ENCODE measurements around the gene NDUFS2. TPM values are rescaled to one million over a fixed set of nuclear protein-coding genes. Genes with fewer than 3 reads are reported as not detected.
A peak's percentile ranks its signal among the peaks of the same experiment; 100 is the strongest.

Gene NDUFS2
- total RNA-seq, 3 donors from 2014 or later (not counting 1 experiment from before 2014, with no cell fraction given): 74.7 to 88.8 (median 84.7) TPM

GRCh38 chr1:161185282-161185682, 16.9 kb upstream of the NDUFS2 start:
- no peaks in the 10 kb centered on the region for H3K36me3 Mint-ChIP-seq
- ATAC-seq: peak; percentile 69 to 86 (median 86)
- H3K36me3 ChIP-seq (ENCODE audit: control insufficient read depth, insufficient read depth, low read length): no peaks in the 10 kb centered on the region
- 0% methylated on average over 3 of the region's 3 CpGs for WGBS (ENCODE audit: insufficient coverage)
- H3K4me1 Mint-ChIP-seq: peaks cover 79 to 80% of the 10 kb centered on the region in 2 donors
- H3K27ac Mint-ChIP-seq: peak overlapping the region; percentile 95 to 97
- peak overlapping the region; percentile 83 for H3K27ac ChIP-seq (ENCODE audit: low read length)
- peaks cover 72% of the 10 kb centered on the region for H3K4me1 ChIP-seq (ENCODE audit: control insufficient read depth, insufficient read depth, low read length)
- DNase-seq: peak; percentile 60 to 93
- no peaks in the 10 kb centered on the region for H3K27me3 Mint-ChIP-seq (ENCODE audit: low read depth in 2 of 2)
- no peak for TF ChIP-seq CTCF (IDR thresholded peaks at IDR 0.05)
- H3K9me3 ChIP-seq (ENCODE audit: control insufficient read depth, insufficient read depth, low read length): no peaks in the 10 kb centered on the region
- H3K4me3 ChIP-seq (ENCODE audit: low read length): no peak overlapping the region
- no peaks in the 10 kb centered on the region for H3K27me3 ChIP-seq (ENCODE audit: control insufficient read depth, insufficient read depth, low read length)
- H3K9me3 Mint-ChIP-seq: no peaks in the 10 kb centered on the region
- peak overlapping the region; percentile 75 for H3K4me3 Mint-ChIP-seq
- intact Hi-C loops (cut with micrococcal nuclease): loop anchor here (1.0 to 2.0 kb wide), 3 partner anchors 18 to 40 kb away; partner anchors contain the start of gene PPOX

GRCh38 chr1:161185732-161186311, 16.3 kb upstream of the NDUFS2 start:
- no peak overlapping the region for H3K4me3 ChIP-seq (ENCODE audit: low read length)
- H3K36me3 ChIP-seq (ENCODE audit: control insufficient read depth, insufficient read depth, low read length): no peaks in the 10 kb centered on the region
- H3K27ac Mint-ChIP-seq: peak overlapping the region; percentile 95 to 97
- no peaks in the 10 kb centered on the region for H3K9me3 ChIP-seq (ENCODE audit: control insufficient read depth, insufficient read depth, low read length)
- H3K36me3 Mint-ChIP-seq: no peaks in the 10 kb centered on the region
- intact Hi-C loops (cut with micrococcal nuclease): loop anchor here (1.0 to 2.0 kb wide), 3 partner anchors 19 to 39 kb away; partner anchors contain the start of gene PPOX
- DNase-seq (peak in 1 of 2 donors; percentile 43), ATAC-seq (peak; percentile 2 to 31 (median 10))
- H3K9me3 Mint-ChIP-seq: no peaks in the 10 kb centered on the region
- H3K27me3 Mint-ChIP-seq (ENCODE audit: low read depth in 2 of 2): no peaks in the 10 kb centered on the region
- H3K4me1 Mint-ChIP-seq: peaks cover 74 to 75% of the 10 kb centered on the region in 2 donors
- no peak for TF ChIP-seq CTCF (IDR thresholded peaks at IDR 0.05)
- WGBS (ENCODE audit: insufficient coverage): 0% methylated on average over 1 of the region's 2 CpGs
- peak overlapping the region; percentile 83 for H3K27ac ChIP-seq (ENCODE audit: low read length)
- H3K4me1 ChIP-seq (ENCODE audit: control insufficient read depth, insufficient read depth, low read length): peaks cover 72% of the 10 kb centered on the region
- H3K4me3 Mint-ChIP-seq: peak overlapping the region; percentile 75
- no peaks in the 10 kb centered on the region for H3K27me3 ChIP-seq (ENCODE audit: control insufficient read depth, insufficient read depth, low read length)

GRCh38 chr1:161187311-161187710, 14.9 kb upstream of the NDUFS2 start:
- Mint-ChIP-seq H3K4me1 (peaks cover 66 to 70% of the 10 kb centered on the region in 2 donors), H3K27ac (peak overlapping the region; percentile 95 to 97), H3K9me3 (no peaks in the 10 kb centered on the region), H3K27me3 (ENCODE audit: low read depth in 2 of 2) (no peaks in the 10 kb centered on the region), H3K36me3 (no peaks in the 10 kb centered on the region), H3K4me3 (peak overlapping the region; percentile 37)
- Histone ChIP-seq H3K27me3 (ENCODE audit: control insufficient read depth, insufficient read depth, low read length) (no peaks in the 10 kb centered on the region), H3K9me3 (ENCODE audit: control insufficient read depth, insufficient read depth, low read length) (no peaks in the 10 kb centered on the region), H3K4me3 (ENCODE audit: low read length) (no peak overlapping the region), H3K27ac (ENCODE audit: low read length) (peak overlapping the region; percentile 83), H3K36me3 (ENCODE audit: control insufficient read depth, insufficient read depth, low read length) (no peaks in the 10 kb centered on the region), H3K4me1 (ENCODE audit: control insufficient read depth, insufficient read depth, low read length) (peaks cover 64% of the 10 kb centered on the region)
- intact Hi-C loops (cut with micrococcal nuclease): no loop called here
- DNase-seq: no peak
- no peak for TF ChIP-seq CTCF (IDR thresholded peaks at IDR 0.05)
- WGBS (ENCODE audit: insufficient coverage): 61% methylated on average over 3 of the region's 3 CpGs
- ATAC-seq: no peak
